Measurements from ENCODE around the gene CLEC9A. TPM values are rescaled to one million over a fixed set of nuclear protein-coding genes. Genes with fewer than 3 reads are reported as not detected.

Gene CLEC9A
- total RNA-seq, 2 donors from 2014 or later = not detected

Other genes starting within 250 kb of the CLEC9A start
- under 1 TPM in 1 of 2 donors, not detected in 1; 0.45 TPM for gene KLRF1, start 203.2 kb upstream of the CLEC9A start, total RNA-seq
- gene CLEC2B, start 161.3 kb upstream of the CLEC9A start, total RNA-seq = 10 to 100 TPM; 15.0 to 42.0 TPM
- gene KLRF2, start 149.2 kb upstream of the CLEC9A start, total RNA-seq = not detected
- gene CLEC2A, start 98.3 kb upstream of the CLEC9A start, total RNA-seq = not detected
- under 1 TPM in 1 of 2 donors, not detected in 1; 0.93 TPM for gene CLEC12A, start 59.3 kb upstream of the CLEC9A start, total RNA-seq
- not detected for gene CLEC1B, start 31.6 kb upstream of the CLEC9A start, total RNA-seq
- not detected for gene CLEC12B, start 20.1 kb upstream of the CLEC9A start, total RNA-seq
- not detected for gene CLEC1A, start 68.3 kb downstream of the CLEC9A start, total RNA-seq
- gene CLEC7A, start 99.5 kb downstream of the CLEC9A start, total RNA-seq = under 1 TPM in 1 of 2 donors, not detected in 1; 0.09 TPM
- not detected for gene OLR1, start 141.4 kb downstream of the CLEC9A start, total RNA-seq
- not detected for gene TMEM52B, start 148.3 kb downstream of the CLEC9A start, total RNA-seq
- 10 to 100 TPM in 1 of 2 donors, 1 to 10 TPM in 1; 3.6 to 11.0 TPM for gene GABARAPL1, start 182.2 kb downstream of the CLEC9A start, total RNA-seq